Osteoblast (primary cell): Measurements from ENCODE around the gene PRSS12. TPM values are rescaled to one million over a fixed set of nuclear protein-coding genes. Genes with fewer than 3 reads are reported as not detected.
A peak's percentile ranks its signal among the peaks of the same experiment; 100 is the strongest.

Experiments
- DNase-seq: peaks from one replicate; pipeline ENCODE4 v3.0.0; 2011; ENCODE audit warnings: low spot score, mixed read lengths; ENCODE audit not compliant: insufficient read length; ENCODE audit errors: missing footprints
- H2AFZ ChIP-seq: 2 replicates; pipeline ENCODE4 v1.6.0; 2011; ENCODE audit warnings: mild to moderate bottlenecking, low read length
- H3K27ac ChIP-seq: 2 replicates; pipeline ENCODE4 v1.5.1; 2011; ENCODE audit warnings: mild to moderate bottlenecking, low read depth, low read length, moderate library complexity
- H3K27me3 ChIP-seq: 2 replicates; pipeline ENCODE4 v1.6.0; 2012; ENCODE audit warnings: mild to moderate bottlenecking, control low read depth, inconsistent platforms, low read length, moderate library complexity; ENCODE audit not compliant: insufficient read depth
- H3K36me3 ChIP-seq: 2 replicates; pipeline ENCODE4 v1.5.1; 2011; ENCODE audit warnings: mild to moderate bottlenecking, low read length, control low read depth, moderate library complexity; ENCODE audit not compliant: insufficient read depth
- H3K4me1 ChIP-seq: 2 replicates; pipeline ENCODE4 v1.5.1; 2011; ENCODE audit warnings: mild to moderate bottlenecking, low read length, control low read depth, moderate library complexity; ENCODE audit not compliant: insufficient read depth
- H3K4me2 ChIP-seq: 2 replicates; pipeline ENCODE4 v1.6.0; 2011; ENCODE audit warnings: mild to moderate bottlenecking, low read length; ENCODE audit not compliant: insufficient read depth
- H3K4me3 ChIP-seq: fragments of 200-600 bp; sonication (generic); 3 replicates; pipeline ENCODE4 v1.5.1; 2012; ENCODE audit warnings: mild to moderate bottlenecking, low read length, inconsistent platforms; ENCODE audit not compliant: insufficient read depth
- H3K79me2 ChIP-seq: 2 replicates; pipeline ENCODE4 v1.6.0; 2012; ENCODE audit warnings: mild to moderate bottlenecking, low read length, control low read depth, inconsistent platforms; ENCODE audit not compliant: insufficient read depth
- H3K9me3 ChIP-seq: 2 replicates; pipeline ENCODE4 v1.5.1; 2011; ENCODE audit warnings: low read depth, low read length, control low read depth
- H4K20me1 ChIP-seq: 2 replicates; pipeline ENCODE4 v1.6.0; 2012; ENCODE audit warnings: mild to moderate bottlenecking, low read length, control low read depth; ENCODE audit not compliant: insufficient read depth
- CTCF ChIP-seq: IDR thresholded peaks from 2 replicates; pipeline ENCODE4 v1.5.1; 2011; ENCODE audit warnings: mild to moderate bottlenecking, low read depth, low read length, moderate library complexity; ENCODE audit errors: extremely low read depth
- total RNA-seq: library from RNA; depleted of rRNA; stranded (reverse); fragments of >200 nt; gene quantifications from 2 replicates; pipeline ENCODE4 v1.2.3, GENCODE V29; 2012

The PRSS12 gene
- total RNA-seq, 1 donor, result 9.4 TPM

GRCh38 chr4:118353534-118354030, 779 bp upstream of the PRSS12 start:
- Histone ChIP-seq H3K36me3 (no peaks in the 10 kb centered on the region), H3K27ac (peak overlapping the region; percentile 55), H3K27me3 (peaks cover 5% of the 10 kb centered on the region), H3K9me3 (no peaks in the 10 kb centered on the region), H2AFZ (peak overlapping the region; percentile 95), H3K79me2 (peaks cover 14% of the 10 kb centered on the region), H3K4me2 (peak overlapping the region; percentile 96), H4K20me1 (no peaks in the 10 kb centered on the region), H3K4me3 (peak overlapping the region; percentile 84), H3K4me1 (peaks cover 16% of the 10 kb centered on the region)
- no peak for TF ChIP-seq CTCF
- DNase-seq, result peak; percentile 47

GRCh38 chr4:118351851-118352827, 664 bp downstream of the PRSS12 start:
- H3K4me1 ChIP-seq, result peaks cover 16% of the 10 kb centered on the region
- H4K20me1 ChIP-seq, result no peaks in the 10 kb centered on the region
- H3K27me3 ChIP-seq, result peaks cover 5% of the 10 kb centered on the region
- H3K4me2 ChIP-seq, result peak overlapping the region; percentile 96
- no peaks in the 10 kb centered on the region for H3K36me3 ChIP-seq
- H3K9me3 ChIP-seq, result no peaks in the 10 kb centered on the region
- peak; percentile 89 for DNase-seq
- H3K4me3 ChIP-seq, result peak overlapping the region; percentile 84
- peak overlapping the region; percentile 77 for H2AFZ ChIP-seq
- no peak for TF ChIP-seq CTCF
- H3K79me2 ChIP-seq, result peaks cover 23% of the 10 kb centered on the region
- peak overlapping the region; percentile 15 for H3K27ac ChIP-seq

- H3K9me3 ChIP-seq, result no peaks in the 10 kb centered on the region
- H3K4me1 ChIP-seq, result peaks cover 17% of the 10 kb centered on the region
- peak; percentile 53 for DNase-seq
- peaks cover 5% of the 10 kb centered on the region for H3K27me3 ChIP-seq
- peak overlapping the region; percentile 84 for H3K4me3 ChIP-seq
- TF ChIP-seq CTCF, result no peak
- no peaks in the 10 kb centered on the region for H3K36me3 ChIP-seq
- H3K27ac ChIP-seq, result no peak overlapping the region
- no peak overlapping the region for H2AFZ ChIP-seq
- peak overlapping the region; percentile 96 for H3K4me2 ChIP-seq
- peaks cover 30% of the 10 kb centered on the region for H3K79me2 ChIP-seq
- H4K20me1 ChIP-seq, result no peaks in the 10 kb centered on the region
Observed at GRCh38 chr4:118350961-118351360, 1.8 kb downstream of the PRSS12 start.

GRCh38 chr4:118348886-118349285, 3.9 kb downstream of the PRSS12 start:
- H3K9me3 ChIP-seq, result no peaks in the 10 kb centered on the region
- H2AFZ ChIP-seq, result no peak overlapping the region
- no peak for TF ChIP-seq CTCF
- no peaks in the 10 kb centered on the region for H3K27me3 ChIP-seq
- no peak overlapping the region for H3K4me3 ChIP-seq
- no peak overlapping the region for H3K27ac ChIP-seq
- no peaks in the 10 kb centered on the region for H3K36me3 ChIP-seq
- peaks cover 24% of the 10 kb centered on the region for H3K4me1 ChIP-seq
- no peaks in the 10 kb centered on the region for H4K20me1 ChIP-seq
- H3K79me2 ChIP-seq, result peaks cover 41% of the 10 kb centered on the region
- no peak for DNase-seq
- H3K4me2 ChIP-seq, result no peak overlapping the region
